NB4 (cell line): ENCODE results near the gene TFEB.

ENCODE experiments used
- DNase-seq: peaks from one replicate; pipeline ENCODE4 v3.0.0; 2010; ENCODE audit warnings: low read depth
- H3K4me3 ChIP-seq: one replicate; pipeline ENCODE4 v1.5.1; 2011; ENCODE audit warnings: mild to moderate bottlenecking, low read depth, low read length, moderate library complexity
- MYC ChIP-seq: IDR thresholded peaks from 2 replicates; pipeline ENCODE4 v1.6.1; 2011; ENCODE audit warnings: low read depth, low read length
- POLR2A ChIP-seq: IDR thresholded peaks from 2 replicates; pipeline ENCODE4 v1.6.1; 2011; ENCODE audit warnings: mild to moderate bottlenecking; ENCODE audit not compliant: insufficient read length; ENCODE audit errors: extremely low read depth
- TF ChIP-seq, protein P1 (sequence below): IDR thresholded peaks from one replicate; pipeline ENCODE4 v1.5.1; 2012; ENCODE audit warnings: low read depth, low read length
- TF ChIP-seq, protein P2 (sequence below): IDR thresholded peaks from 2 replicates; pipeline ENCODE4 v1.6.1; 2011; ENCODE audit warnings: low read depth, low read length

The TFEB gene

DNA sequence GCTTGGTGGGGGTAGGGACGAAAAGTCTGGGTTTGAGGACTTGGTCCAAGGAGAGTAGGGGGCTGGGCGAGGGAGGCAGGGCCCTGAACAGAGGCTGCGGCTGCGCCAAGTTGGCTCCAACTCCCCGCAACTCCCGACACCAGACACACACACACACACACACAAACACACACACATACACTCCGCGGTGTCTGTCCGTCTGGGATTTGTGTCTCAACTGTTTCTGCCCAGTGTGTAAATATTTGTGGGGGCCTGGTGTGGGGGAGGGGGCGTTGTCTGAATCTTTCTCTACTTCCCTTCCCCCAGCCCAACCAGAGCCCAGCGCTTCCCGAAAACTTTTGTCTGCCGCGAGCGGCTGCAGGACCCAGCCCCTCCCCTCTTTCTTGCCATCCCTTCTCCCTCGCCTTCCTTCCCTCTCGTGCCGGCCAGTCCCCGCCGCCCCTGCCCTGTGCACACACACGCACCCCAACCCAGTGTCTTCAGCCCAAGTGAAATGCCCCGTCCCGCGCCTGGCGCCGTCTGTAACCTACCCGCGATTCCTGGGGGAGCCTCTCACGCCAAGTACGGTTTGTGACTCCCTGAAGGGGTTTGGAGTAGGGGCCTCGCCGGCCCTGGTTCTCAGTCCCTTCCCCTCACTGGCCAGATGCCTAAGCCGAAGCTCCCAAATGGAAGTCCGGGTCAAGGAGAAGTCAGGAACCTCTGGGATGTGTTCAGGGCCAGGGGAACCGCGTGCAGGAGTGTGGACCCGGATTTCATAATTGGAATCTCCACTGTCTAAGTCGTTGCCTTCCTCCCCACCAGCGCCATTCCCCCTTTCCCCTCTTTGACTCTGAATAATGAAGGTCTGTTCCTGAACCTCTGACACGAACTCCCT is 96.2 kb downstream of the TFEB start:
- no peak overlapping the region for H3K4me3 ChIP-seq
- DNase-seq, result peak; percentile 31
- TF ChIP-seq POLR2A (no peak), MYC (no peak)
- TF ChIP-seq, protein P1, sequence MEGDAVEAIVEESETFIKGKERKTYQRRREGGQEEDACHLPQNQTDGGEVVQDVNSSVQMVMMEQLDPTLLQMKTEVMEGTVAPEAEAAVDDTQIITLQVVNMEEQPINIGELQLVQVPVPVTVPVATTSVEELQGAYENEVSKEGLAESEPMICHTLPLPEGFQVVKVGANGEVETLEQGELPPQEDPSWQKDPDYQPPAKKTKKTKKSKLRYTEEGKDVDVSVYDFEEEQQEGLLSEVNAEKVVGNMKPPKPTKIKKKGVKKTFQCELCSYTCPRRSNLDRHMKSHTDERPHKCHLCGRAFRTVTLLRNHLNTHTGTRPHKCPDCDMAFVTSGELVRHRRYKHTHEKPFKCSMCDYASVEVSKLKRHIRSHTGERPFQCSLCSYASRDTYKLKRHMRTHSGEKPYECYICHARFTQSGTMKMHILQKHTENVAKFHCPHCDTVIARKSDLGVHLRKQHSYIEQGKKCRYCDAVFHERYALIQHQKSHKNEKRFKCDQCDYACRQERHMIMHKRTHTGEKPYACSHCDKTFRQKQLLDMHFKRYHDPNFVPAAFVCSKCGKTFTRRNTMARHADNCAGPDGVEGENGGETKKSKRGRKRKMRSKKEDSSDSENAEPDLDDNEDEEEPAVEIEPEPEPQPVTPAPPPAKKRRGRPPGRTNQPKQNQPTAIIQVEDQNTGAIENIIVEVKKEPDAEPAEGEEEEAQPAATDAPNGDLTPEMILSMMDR, result no peak
- TF ChIP-seq, protein P2, sequence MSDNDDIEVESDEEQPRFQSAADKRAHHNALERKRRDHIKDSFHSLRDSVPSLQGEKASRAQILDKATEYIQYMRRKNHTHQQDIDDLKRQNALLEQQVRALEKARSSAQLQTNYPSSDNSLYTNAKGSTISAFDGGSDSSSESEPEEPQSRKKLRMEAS, result no peak

DNA sequence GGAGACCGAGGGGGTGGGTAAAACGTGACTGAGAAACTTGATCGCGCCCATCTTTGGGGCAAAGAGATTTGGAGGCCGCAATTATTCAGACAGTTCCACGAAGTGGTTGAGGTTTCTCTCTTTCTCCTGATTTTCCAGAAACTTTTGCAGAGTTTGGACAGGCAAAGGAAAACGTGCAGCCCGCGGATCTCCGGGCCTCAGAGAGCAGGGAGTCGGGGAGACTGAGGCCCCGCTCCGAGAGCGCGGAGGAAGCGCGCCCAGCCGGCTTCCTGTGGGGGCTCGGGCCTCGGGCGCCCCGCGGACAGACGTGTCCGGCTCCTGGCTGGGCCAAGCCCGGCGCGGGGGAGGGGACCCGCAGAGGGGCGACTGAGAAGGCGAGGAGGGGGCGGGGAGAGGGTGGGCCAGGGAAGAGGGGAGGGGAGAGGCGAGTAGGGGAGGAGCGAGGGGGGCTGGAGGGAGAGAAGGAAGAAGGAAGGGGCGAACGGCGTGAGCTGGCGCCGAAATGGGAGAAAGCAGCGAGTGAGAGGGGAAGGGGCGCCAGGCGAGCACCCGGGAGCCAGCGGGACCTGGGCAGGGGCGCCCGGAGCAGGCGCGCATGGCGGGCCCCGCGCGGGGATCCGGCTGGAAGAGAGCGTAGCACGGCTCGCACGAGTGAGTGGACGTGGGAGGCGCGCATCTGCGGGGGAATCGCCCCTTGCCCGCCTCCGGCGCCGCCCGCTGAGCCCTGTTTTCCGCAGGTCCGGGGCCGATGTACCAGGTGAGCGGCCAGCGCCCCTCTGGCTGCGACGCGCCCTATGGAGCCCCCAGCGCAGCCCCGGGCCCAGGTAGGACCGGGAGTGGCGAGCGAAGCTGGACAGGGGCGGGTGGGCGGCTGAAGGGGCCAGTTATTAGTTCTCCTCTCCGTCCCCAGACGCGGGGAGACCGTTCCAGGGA is 97.1 kb downstream of the TFEB start, which contains the start of gene MDFI:
Gene MDFI, plus strand, starts transcription at position 467 of the 933 bp plus-strand sequence. Its CDS starts 282 bp downstream, at position 749.
- no peak within 1 kb of the TSS for H3K4me3 ChIP-seq
- DNase-seq, result no peak
- TF ChIP-seq, protein P1, result no peak
- TF ChIP-seq, protein P2, result no peak

DNA sequence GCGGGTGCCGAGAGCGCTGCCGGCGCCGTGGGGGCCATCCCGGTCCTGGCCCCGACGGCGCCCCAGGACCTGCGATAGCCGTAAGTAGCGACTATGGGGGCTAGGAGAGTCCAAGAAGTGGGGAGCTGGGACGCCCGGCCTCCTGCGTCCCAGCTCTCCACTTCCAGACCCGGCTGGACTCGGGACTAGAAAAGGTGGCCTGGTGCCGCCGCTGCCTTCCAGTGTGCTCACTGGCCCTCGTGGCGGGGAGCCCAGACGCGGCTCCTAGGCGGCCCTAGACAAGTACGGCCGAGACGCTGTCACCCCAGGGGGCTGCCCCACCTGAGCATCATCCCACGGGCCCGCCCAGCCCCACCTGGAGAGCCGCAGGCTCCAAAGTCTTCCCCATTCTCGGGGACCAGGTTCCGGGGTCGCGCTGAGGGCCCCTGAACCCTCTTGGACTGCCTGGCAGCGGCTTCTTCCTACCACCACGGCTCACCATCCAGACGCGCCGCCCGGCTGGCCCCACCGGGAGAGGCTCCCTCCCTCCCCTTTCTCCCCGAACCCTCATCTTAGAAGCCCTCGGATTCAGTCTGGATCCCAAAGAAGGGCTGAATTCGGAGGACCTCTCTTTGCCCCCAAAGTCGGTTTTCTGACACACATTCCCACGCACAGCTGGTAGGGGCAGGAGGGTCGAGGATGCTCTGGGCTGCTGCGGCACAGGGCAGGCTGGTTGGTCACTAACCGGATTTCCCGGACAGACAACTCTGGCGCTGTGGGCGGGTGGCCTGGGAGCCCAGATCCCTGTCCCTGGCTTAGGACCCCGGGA is 98.0 kb downstream of the TFEB start:
- no peak for DNase-seq
- H3K4me3 ChIP-seq, result no peak overlapping the region
- TF ChIP-seq, protein P2, result no peak
- no peak for TF ChIP-seq POLR2A
- TF ChIP-seq MYC, result no peak
- TF ChIP-seq, protein P1, result no peak

DNA sequence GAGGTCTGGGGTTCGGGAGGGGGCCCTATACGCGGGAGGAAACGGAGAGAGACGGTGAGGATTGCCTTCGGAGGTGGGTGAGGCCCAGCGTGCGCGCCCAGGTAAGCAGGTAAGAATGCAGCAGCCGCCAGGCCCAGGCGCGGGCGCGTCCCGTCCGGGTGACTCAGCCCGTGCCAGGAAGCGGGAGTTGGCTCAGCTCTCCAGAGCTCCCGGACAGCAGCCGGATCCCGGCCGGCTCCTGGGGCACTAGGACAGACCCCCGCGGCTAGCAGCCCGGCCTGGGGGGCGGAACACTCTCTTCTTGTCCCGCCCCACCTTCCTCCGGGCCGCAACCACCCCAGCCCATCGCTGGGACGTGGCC is 98.6 kb downstream of the TFEB start:
- no peak overlapping the region for H3K4me3 ChIP-seq
- TF ChIP-seq MYC (no peak), POLR2A (no peak)
- TF ChIP-seq, protein P2, result no peak
- TF ChIP-seq, protein P1, result no peak
- DNase-seq, result no peak

DNA sequence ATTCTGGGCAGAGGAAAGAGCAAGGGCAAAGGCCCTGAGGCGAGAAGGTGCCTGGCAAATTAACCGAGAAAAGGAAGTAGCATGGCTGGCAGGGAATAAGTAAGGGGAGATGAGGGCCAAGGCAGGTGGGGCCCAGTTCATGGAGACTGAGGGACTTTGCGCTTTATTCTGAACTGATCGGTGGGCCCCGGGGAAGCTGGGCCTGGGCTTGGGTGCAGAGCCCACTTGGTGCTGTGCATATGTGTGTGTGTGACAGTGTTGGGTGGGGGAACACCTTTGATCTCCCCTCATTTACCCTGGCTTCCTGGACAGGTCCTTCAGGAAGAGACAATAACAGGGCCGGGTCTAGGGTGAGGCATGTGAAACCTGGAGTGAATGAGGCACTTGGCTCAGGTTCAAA is 100.0 kb downstream of the TFEB start:
- no peak overlapping the region for H3K4me3 ChIP-seq
- TF ChIP-seq, protein P2, result no peak
- no peak for TF ChIP-seq POLR2A
- TF ChIP-seq, protein P1, result no peak
- TF ChIP-seq MYC, result no peak
- DNase-seq, result no peak
